Brain pericyte (primary cell): Measurements from ENCODE around the gene MERTK.

Source experiments
- DNase-seq: peaks from one replicate; pipeline ENCODE4 v3.0.0-alpha.2; 2012; ENCODE audit warnings: low read depth, low spot score

MERTK gene

GRCh38 chr2:112075490-112076260, 177.3 kb downstream of the MERTK start:
- no peak for DNase-seq

GRCh38 chr2:112077814-112078213, 179.4 kb downstream of the MERTK start:
- no peak for DNase-seq
